Neural progenitor cell (in vitro differentiated cells): ENCODE measurements around the gene MYPN. TPM values are rescaled to one million over a fixed set of nuclear protein-coding genes. Genes with fewer than 3 reads are reported as not detected.
A peak's percentile ranks its signal among the peaks of the same experiment; 100 is the strongest.

ENCODE experiments used
- DNase-seq: peaks from one replicate; pipeline ENCODE4 v3.0.0-alpha.2; 2016; ENCODE audit warnings: low spot score
- H2AFZ ChIP-seq: fragments of 200-600 bp; sonication (generic); replicated peaks from 2 replicates; pipeline ENCODE4 v1.6.1; 2016; ENCODE audit warnings: antibody characterized with exemption
- H3F3A ChIP-seq: fragments of 200-600 bp; sonication (generic); 2 replicates; pipeline ENCODE4 v1.6.1; 2016; ENCODE audit warnings: antibody characterized with exemption, low read depth
- H3K27ac ChIP-seq: fragments of 200-600 bp; sonication (generic); 2 replicates; pipeline ENCODE4 v1.5.1; 2016; ENCODE audit warnings: mild to moderate bottlenecking
- H3K27me3 ChIP-seq: fragments of 200-600 bp; sonication (generic); 2 replicates; pipeline ENCODE4 v1.6.1; 2016; ENCODE audit warnings: mild to moderate bottlenecking, moderate library complexity
- H3K36me3 ChIP-seq: fragments of 200-600 bp; sonication (generic); 2 replicates; pipeline ENCODE4 v1.5.1; 2016
- H3K4me1 ChIP-seq: fragments of 200-600 bp; sonication (generic); 2 replicates; pipeline ENCODE4 v1.6.1; 2016; ENCODE audit warnings: mixed run types
- H3K4me2 ChIP-seq: fragments of 200-600 bp; sonication (generic); 2 replicates; pipeline ENCODE4 v1.6.1; 2016
- H3K4me3 ChIP-seq: fragments of 200-600 bp; sonication (generic); 2 replicates; pipeline ENCODE4 v1.5.1; 2016
- H3K79me2 ChIP-seq: fragments of 200-600 bp; sonication (generic); 2 replicates; pipeline ENCODE4 v1.6.1; 2016; ENCODE audit warnings: low read depth
- H3K9ac ChIP-seq: fragments of 200-600 bp; sonication (generic); 2 replicates; pipeline ENCODE4 v1.6.1; 2016
- H3K9me3 ChIP-seq: fragments of 200-600 bp; sonication (generic); 2 replicates; pipeline ENCODE4 v1.5.1; 2016; ENCODE audit warnings: low read depth
- H4K20me1 ChIP-seq: fragments of 200-600 bp; sonication (generic); 2 replicates; pipeline ENCODE4 v1.6.1; 2016; ENCODE audit warnings: low read depth
- H3K27ac Mint-ChIP-seq: 3 replicates; pipeline ENCODE4 v1.8.0; 2021; ENCODE audit warnings: mixed read lengths
- H3K27me3 Mint-ChIP-seq: 2 replicates; pipeline ENCODE4 v1.8.0; 2022; ENCODE audit warnings: low read depth, mild to moderate bottlenecking, inconsistent platforms, moderate library complexity, mixed read lengths; ENCODE audit not compliant: insufficient read depth
- H3K36me3 Mint-ChIP-seq: 3 replicates; pipeline ENCODE4 v1.8.0; 2021; ENCODE audit warnings: mixed read lengths
- H3K4me1 Mint-ChIP-seq: 3 replicates; pipeline ENCODE4 v1.8.0; 2021; ENCODE audit warnings: mixed read lengths
- H3K4me3 Mint-ChIP-seq: 3 replicates; pipeline ENCODE4 v1.8.0; 2021; ENCODE audit warnings: mild to moderate bottlenecking, moderate library complexity, mixed read lengths
- H3K9me3 Mint-ChIP-seq: 3 replicates; pipeline ENCODE4 v1.8.0; 2020; ENCODE audit warnings: mixed read lengths
- CTCF ChIP-seq: fragments of 200-600 bp; sonication (generic); IDR thresholded peaks from 2 replicates; pipeline ENCODE4 v1.5.1; 2017; ENCODE audit warnings: antibody characterized with exemption, mild to moderate bottlenecking
- EZH2 ChIP-seq: fragments of 200-600 bp; sonication (generic); IDR thresholded peaks from 2 replicates; pipeline ENCODE4 v1.6.1; 2017; ENCODE audit warnings: antibody characterized with exemption, mild to moderate bottlenecking, moderate library complexity
- EZH2phosphoT487 ChIP-seq: fragments of 200-600 bp; sonication (generic); IDR thresholded peaks from 2 replicates; pipeline ENCODE4 v1.6.1; 2017; ENCODE audit warnings: antibody characterized with exemption
- total RNA-seq: library from RNA; depleted of rRNA; stranded (reverse); fragments of >200 nt; gene quantifications from 2 replicates; pipeline ENCODE4 v1.2.3, GENCODE V29; 2015; ENCODE audit warnings: low replicate concordance

MYPN gene
- total RNA-seq, 1 donor from 2014 or later, result not detected

GRCh38 chr10:68096913-68097516 is 12.3 kb upstream of the MYPN start:
- no peak for TF ChIP-seq EZH2
- no peak for TF ChIP-seq EZH2phosphoT487
- TF ChIP-seq CTCF, result no peak
- Mint-ChIP-seq H3K36me3 (no peaks in the 10 kb centered on the region), H3K9me3 (no peaks in the 10 kb centered on the region), H3K27me3 (peaks cover 3% of the 10 kb centered on the region), H3K4me1 (no peaks in the 10 kb centered on the region), H3K27ac (no peak overlapping the region), H3K4me3 (no peak overlapping the region)
- Histone ChIP-seq H3K36me3 (no peaks in the 10 kb centered on the region), H3K9me3 (no peaks in the 10 kb centered on the region), H3K4me3 (no peak overlapping the region), H3K9ac (no peak overlapping the region), H3K79me2 (no peaks in the 10 kb centered on the region), H3F3A (no peaks in the 10 kb centered on the region), H3K4me1 (no peaks in the 10 kb centered on the region), H4K20me1 (no peaks in the 10 kb centered on the region), H2AFZ (no peak overlapping the region), H3K27me3 (no peaks in the 10 kb centered on the region), H3K27ac (no peak overlapping the region), H3K4me2 (no peak overlapping the region)
- peak; percentile 39 for DNase-seq

- H3K9me3 ChIP-seq, result no peaks in the 10 kb centered on the region
- no peaks in the 10 kb centered on the region for H4K20me1 ChIP-seq
- Mint-ChIP-seq H3K9me3 (no peaks in the 10 kb centered on the region), H3K36me3 (no peaks in the 10 kb centered on the region), H3K27ac (no peak overlapping the region), H3K4me1 (no peaks in the 10 kb centered on the region), H3K4me3 (no peak overlapping the region), H3K27me3 (no peaks in the 10 kb centered on the region)
- no peaks in the 10 kb centered on the region for H3K79me2 ChIP-seq
- H3K4me2 ChIP-seq, result no peak overlapping the region
- no peak overlapping the region for H3K4me3 ChIP-seq
- no peaks in the 10 kb centered on the region for H3K27me3 ChIP-seq
- H3K27ac ChIP-seq, result no peak overlapping the region
- H3K9ac ChIP-seq, result no peak overlapping the region
- no peaks in the 10 kb centered on the region for H3K36me3 ChIP-seq
- H2AFZ ChIP-seq, result no peak overlapping the region
- no peaks in the 10 kb centered on the region for H3K4me1 ChIP-seq
- TF ChIP-seq EZH2phosphoT487, result no peak
- TF ChIP-seq CTCF, result no peak
- no peak for TF ChIP-seq EZH2
- DNase-seq, result no peak
- H3F3A ChIP-seq, result no peaks in the 10 kb centered on the region
These were observed 9.6 kb upstream of the MYPN start for GRCh38 chr10:68099736-68100135.

- H3K4me2 ChIP-seq, result no peak overlapping the region
- H3K4me1 ChIP-seq, result no peaks in the 10 kb centered on the region
- H4K20me1 ChIP-seq, result no peaks in the 10 kb centered on the region
- DNase-seq, result no peak
- no peaks in the 10 kb centered on the region for H3F3A ChIP-seq
- no peaks in the 10 kb centered on the region for H3K36me3 Mint-ChIP-seq
- no peak overlapping the region for H3K27ac Mint-ChIP-seq
- no peaks in the 10 kb centered on the region for H3K27me3 Mint-ChIP-seq
- H3K9me3 Mint-ChIP-seq, result no peaks in the 10 kb centered on the region
- TF ChIP-seq CTCF, result no peak
- no peak for TF ChIP-seq EZH2phosphoT487
- no peak for TF ChIP-seq EZH2
- no peaks in the 10 kb centered on the region for H3K79me2 ChIP-seq
- no peaks in the 10 kb centered on the region for H3K36me3 ChIP-seq
- H3K4me1 Mint-ChIP-seq, result no peaks in the 10 kb centered on the region
- H3K27me3 ChIP-seq, result no peaks in the 10 kb centered on the region
- no peak overlapping the region for H3K4me3 ChIP-seq
- H3K9ac ChIP-seq, result no peak overlapping the region
- H3K4me3 Mint-ChIP-seq, result no peak overlapping the region
- no peak overlapping the region for H2AFZ ChIP-seq
- no peak overlapping the region for H3K27ac ChIP-seq
- no peaks in the 10 kb centered on the region for H3K9me3 ChIP-seq
These were observed 8.2 kb upstream of the MYPN start for GRCh38 chr10:68101066-68101465.
